ENCODE measurements around the gene SPTAN1. TPM values are rescaled to one million over a fixed set of nuclear protein-coding genes. Genes with fewer than 3 reads are reported as not detected.

Gene SPTAN1
- total RNA-seq, 1 experiment from 2014 or later, result 408 TPM

DNA sequence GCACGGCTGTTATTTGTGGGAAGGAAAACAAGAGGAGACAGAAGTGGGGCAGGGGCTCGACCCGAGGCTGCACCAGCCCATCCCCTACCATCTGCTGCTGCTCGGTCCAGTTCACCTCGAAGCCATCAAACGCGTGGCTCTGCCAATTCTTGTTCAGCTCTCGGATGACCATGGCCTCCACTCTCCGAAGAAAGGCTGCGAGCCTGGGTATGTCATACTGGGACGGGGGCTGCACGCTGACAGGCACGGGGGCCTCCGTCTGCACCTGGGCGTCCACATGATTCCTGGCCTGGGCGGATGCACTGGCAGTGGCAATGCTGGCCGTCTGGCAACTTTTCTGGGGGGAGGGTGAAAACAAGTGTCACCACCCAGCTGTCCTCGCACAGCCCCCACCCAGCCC lies 88.2 kb downstream of the SPTAN1 start:
- intact Hi-C loops (cut with micrococcal nuclease; ENCODE audit: unreplicated experiment), result no loop called here
- no TSS peak for BruUV-seq (replicated peaks)
- H3K4me3 ChIP-seq (ENCODE audit: low read depth, low read length), result no peak overlapping the region

GRCh38 chr9:128642675-128643245 lies 90.4 kb downstream of the SPTAN1 start:
- no peaks in the 10 kb centered on the region for H3K4me1 ChIP-seq
- no peaks in the 10 kb centered on the region; the same call in 1 of the 2 replicates for H3K36me3 ChIP-seq (ENCODE audit: control insufficient read depth, insufficient read depth, low read length)
- H3K27ac Mint-ChIP-seq (ENCODE audit: unreplicated experiment), result peak overlapping the region; percentile 77
- H3K9me3 Mint-ChIP-seq (ENCODE audit: unreplicated experiment), result no peaks in the 10 kb centered on the region
- no TSS peak for BruUV-seq (replicated peaks)
- peaks cover 47% of the 10 kb centered on the region for H3K36me3 Mint-ChIP-seq (ENCODE audit: insufficient read depth, unreplicated experiment)
- H3K4me3 ChIP-seq (ENCODE audit: low read depth, low read length), result no peak overlapping the region
- no peaks in the 10 kb centered on the region for H3K27me3 Mint-ChIP-seq (ENCODE audit: insufficient read depth, unreplicated experiment)
- no peaks in the 10 kb centered on the region for H3K27me3 ChIP-seq (replicated peaks; ENCODE audit: control insufficient read depth, insufficient read depth, low read length)
- H3K4me3 Mint-ChIP-seq (ENCODE audit: unreplicated experiment), result no peak overlapping the region
- H3K9me3 ChIP-seq, result no peaks in the 10 kb centered on the region
- POLR2A ChIA-PET, result no interaction called here
- no peak for TF ChIP-seq CTCF (IDR thresholded peaks at IDR 0.05; ENCODE audit: insufficient read depth in 1 of 2, low read depth in 1 of 2, low read length in 1 of 2, severe bottlenecking in 1 of 2, unreplicated experiment in 1 of 2)
- no peak for DNase-seq
- CTCF ChIA-PET, result no interaction called here
- intact Hi-C loops (cut with micrococcal nuclease; ENCODE audit: unreplicated experiment), result no loop called here
- H3K4me1 Mint-ChIP-seq (ENCODE audit: low read depth, unreplicated experiment), result peaks cover 6% of the 10 kb centered on the region

More for the DNA sequence above, 88.2 kb downstream of the SPTAN1 start:
- Mint-ChIP-seq H3K4me1 (ENCODE audit: low read depth, unreplicated experiment) (peaks cover 6% of the 10 kb centered on the region), H3K27ac (ENCODE audit: unreplicated experiment) (no peak overlapping the region), H3K36me3 (ENCODE audit: insufficient read depth, unreplicated experiment) (peaks cover 51% of the 10 kb centered on the region), H3K9me3 (ENCODE audit: unreplicated experiment) (no peaks in the 10 kb centered on the region), H3K4me3 (ENCODE audit: unreplicated experiment) (no peak overlapping the region), H3K27me3 (ENCODE audit: insufficient read depth, unreplicated experiment) (no peaks in the 10 kb centered on the region)
- Histone ChIP-seq H3K36me3 (ENCODE audit: control insufficient read depth, insufficient read depth, low read length) (no peaks in the 10 kb centered on the region; the same call in 1 of the 2 replicates), H3K27me3 (replicated peaks; ENCODE audit: control insufficient read depth, insufficient read depth, low read length) (no peaks in the 10 kb centered on the region), H3K4me1 (peaks cover 15% of the 10 kb centered on the region), H3K9me3 (no peaks in the 10 kb centered on the region)
- no peak for DNase-seq
- CTCF ChIA-PET, result no interaction called here
- no peak for TF ChIP-seq CTCF (IDR thresholded peaks at IDR 0.05; ENCODE audit: insufficient read depth in 1 of 2, low read depth in 1 of 2, low read length in 1 of 2, severe bottlenecking in 1 of 2, unreplicated experiment in 1 of 2)
- POLR2A ChIA-PET, result no interaction called here

DNA sequence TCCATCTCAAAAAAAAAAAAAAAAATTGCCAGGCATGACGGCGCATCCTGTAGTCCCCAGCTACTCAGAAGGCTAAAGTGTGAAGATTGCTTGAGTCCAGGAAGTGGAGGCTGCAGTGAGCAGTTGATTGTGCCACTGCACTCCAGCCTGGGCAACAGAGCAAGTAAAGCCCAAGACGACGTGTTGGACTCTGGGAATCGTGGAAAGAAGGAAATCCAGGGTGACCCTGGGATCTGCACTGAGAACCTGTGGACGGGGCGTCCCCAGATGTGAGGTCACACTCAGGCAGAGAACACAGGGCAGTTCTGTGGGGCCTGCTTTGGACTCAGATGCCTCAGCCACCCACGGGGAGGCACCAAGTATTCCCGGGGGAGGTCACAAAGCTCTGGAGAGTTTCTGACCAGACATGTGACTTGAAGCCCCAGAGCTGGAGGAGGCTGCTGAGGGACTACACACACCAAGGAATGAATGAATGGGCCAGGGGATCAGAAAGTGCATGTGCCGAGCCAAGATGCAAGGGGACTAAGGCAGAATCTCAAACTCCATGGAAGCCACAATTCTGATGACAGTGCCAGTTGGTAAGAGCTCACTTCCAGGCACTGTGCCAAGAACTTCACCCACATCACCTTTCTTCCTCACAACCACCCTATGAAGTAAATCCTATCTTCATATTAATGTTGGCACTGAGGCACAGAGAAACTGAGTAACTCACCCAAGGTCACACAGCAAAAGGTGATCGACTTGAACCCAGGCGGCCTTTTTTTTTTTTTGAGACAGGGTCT lies 91.3 kb downstream of the SPTAN1 start:
- Histone ChIP-seq H3K36me3 (ENCODE audit: control insufficient read depth, insufficient read depth, low read length) (no peaks in the 10 kb centered on the region; the same call in 1 of the 2 replicates), H3K27me3 (replicated peaks; ENCODE audit: control insufficient read depth, insufficient read depth, low read length) (no peaks in the 10 kb centered on the region), H3K9me3 (no peaks in the 10 kb centered on the region), H3K4me1 (no peaks in the 10 kb centered on the region), H3K4me3 (ENCODE audit: low read depth, low read length) (no peak overlapping the region)
- no peak for TF ChIP-seq CTCF (IDR thresholded peaks at IDR 0.05; ENCODE audit: insufficient read depth in 1 of 2, low read depth in 1 of 2, low read length in 1 of 2, severe bottlenecking in 1 of 2, unreplicated experiment in 1 of 2)
- Mint-ChIP-seq H3K4me1 (ENCODE audit: low read depth, unreplicated experiment) (peaks cover 6% of the 10 kb centered on the region), H3K9me3 (ENCODE audit: unreplicated experiment) (no peaks in the 10 kb centered on the region), H3K27ac (ENCODE audit: unreplicated experiment) (no peak overlapping the region), H3K4me3 (ENCODE audit: unreplicated experiment) (no peak overlapping the region), H3K27me3 (ENCODE audit: insufficient read depth, unreplicated experiment) (no peaks in the 10 kb centered on the region), H3K36me3 (ENCODE audit: insufficient read depth, unreplicated experiment) (peaks cover 44% of the 10 kb centered on the region)
- DNase-seq, result no peak
- ChIA-PET POLR2A (interaction anchor here (0.7 kb wide), 1 partner anchor 38 kb away, joined by 4 read pairs; no protein-coding TSS in a partner anchor), CTCF (no interaction called here)
- BruUV-seq (replicated peaks), result no TSS peak
- intact Hi-C loops (cut with micrococcal nuclease; ENCODE audit: unreplicated experiment), result no loop called here
